NB4 (cell line): ENCODE results near the gene GABBR1.

Experiments
- DNase-seq: peaks from one replicate; pipeline ENCODE4 v3.0.0; 2010; ENCODE audit warnings: low read depth
- H3K4me3 ChIP-seq: one replicate; pipeline ENCODE4 v1.5.1; 2011; ENCODE audit warnings: mild to moderate bottlenecking, low read depth, low read length, moderate library complexity
- MYC ChIP-seq: IDR thresholded peaks from 2 replicates; pipeline ENCODE4 v1.6.1; 2011; ENCODE audit warnings: low read depth, low read length
- POLR2A ChIP-seq: IDR thresholded peaks from 2 replicates; pipeline ENCODE4 v1.6.1; 2011; ENCODE audit warnings: mild to moderate bottlenecking; ENCODE audit not compliant: insufficient read length; ENCODE audit errors: extremely low read depth
- TF ChIP-seq, protein P1 (sequence below): IDR thresholded peaks from 2 replicates; pipeline ENCODE4 v1.6.1; 2011; ENCODE audit warnings: low read depth, low read length
- TF ChIP-seq, protein P2 (sequence below): IDR thresholded peaks from one replicate; pipeline ENCODE4 v1.5.1; 2012; ENCODE audit warnings: low read depth, low read length

GABBR1 gene

DNA sequence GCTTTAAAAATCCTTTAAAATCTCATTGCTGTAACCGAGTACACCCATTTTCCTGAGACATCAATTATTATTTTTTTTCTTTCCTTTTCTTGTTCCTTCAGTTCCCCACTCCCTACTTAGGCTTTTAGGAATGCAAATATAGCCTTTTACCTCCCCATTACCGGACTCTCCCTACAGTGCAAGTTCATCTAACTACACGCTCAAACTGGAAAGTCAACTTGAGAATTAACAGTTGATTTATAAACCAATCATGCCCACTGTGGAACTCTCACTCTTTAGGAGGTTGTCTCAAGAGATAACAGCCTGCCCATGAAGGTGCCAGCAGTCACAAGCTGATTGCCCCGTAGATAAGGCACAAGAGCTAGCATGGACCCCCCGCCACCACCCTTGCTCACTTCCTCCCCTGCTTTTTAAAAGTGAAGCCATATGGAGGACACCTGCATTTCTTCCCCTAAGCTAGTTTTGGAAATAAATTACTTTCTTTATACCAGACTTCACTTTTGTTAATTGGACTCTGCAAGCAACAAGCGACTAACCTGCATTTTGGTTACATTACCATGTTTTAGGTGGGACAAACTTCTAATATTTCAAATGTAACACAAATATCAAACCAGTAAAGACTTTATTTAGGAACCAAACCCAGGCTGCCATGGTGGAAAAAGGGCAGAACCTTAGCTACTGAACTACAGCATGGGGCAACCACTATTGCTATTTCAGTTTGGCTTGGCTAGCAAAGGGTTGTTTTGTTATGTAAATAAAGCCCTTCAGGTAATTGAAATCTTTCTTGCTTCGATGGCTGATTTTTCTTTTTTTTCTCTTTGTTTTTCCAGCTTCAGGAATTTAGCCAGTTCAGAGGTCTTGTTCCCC, 108.3 kb downstream of the GABBR1 start:
- TF ChIP-seq, protein P1, sequence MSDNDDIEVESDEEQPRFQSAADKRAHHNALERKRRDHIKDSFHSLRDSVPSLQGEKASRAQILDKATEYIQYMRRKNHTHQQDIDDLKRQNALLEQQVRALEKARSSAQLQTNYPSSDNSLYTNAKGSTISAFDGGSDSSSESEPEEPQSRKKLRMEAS, result no peak
- TF ChIP-seq, protein P2, sequence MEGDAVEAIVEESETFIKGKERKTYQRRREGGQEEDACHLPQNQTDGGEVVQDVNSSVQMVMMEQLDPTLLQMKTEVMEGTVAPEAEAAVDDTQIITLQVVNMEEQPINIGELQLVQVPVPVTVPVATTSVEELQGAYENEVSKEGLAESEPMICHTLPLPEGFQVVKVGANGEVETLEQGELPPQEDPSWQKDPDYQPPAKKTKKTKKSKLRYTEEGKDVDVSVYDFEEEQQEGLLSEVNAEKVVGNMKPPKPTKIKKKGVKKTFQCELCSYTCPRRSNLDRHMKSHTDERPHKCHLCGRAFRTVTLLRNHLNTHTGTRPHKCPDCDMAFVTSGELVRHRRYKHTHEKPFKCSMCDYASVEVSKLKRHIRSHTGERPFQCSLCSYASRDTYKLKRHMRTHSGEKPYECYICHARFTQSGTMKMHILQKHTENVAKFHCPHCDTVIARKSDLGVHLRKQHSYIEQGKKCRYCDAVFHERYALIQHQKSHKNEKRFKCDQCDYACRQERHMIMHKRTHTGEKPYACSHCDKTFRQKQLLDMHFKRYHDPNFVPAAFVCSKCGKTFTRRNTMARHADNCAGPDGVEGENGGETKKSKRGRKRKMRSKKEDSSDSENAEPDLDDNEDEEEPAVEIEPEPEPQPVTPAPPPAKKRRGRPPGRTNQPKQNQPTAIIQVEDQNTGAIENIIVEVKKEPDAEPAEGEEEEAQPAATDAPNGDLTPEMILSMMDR, result no peak
- no peak for TF ChIP-seq MYC
- TF ChIP-seq POLR2A, result no peak
- no peak overlapping the region for H3K4me3 ChIP-seq
- no peak for DNase-seq

GRCh38 chr6:29524044-29524443, 108.9 kb downstream of the GABBR1 start:
- TF ChIP-seq MYC, result no peak
- TF ChIP-seq, protein P2, result no peak
- TF ChIP-seq, protein P1, result no peak
- TF ChIP-seq POLR2A, result no peak
- no peak for DNase-seq
- H3K4me3 ChIP-seq, result no peak overlapping the region

GRCh38 chr6:29522227-29522626, 110.8 kb downstream of the GABBR1 start:
- DNase-seq, result no peak
- no peak for TF ChIP-seq MYC
- TF ChIP-seq, protein P2, result no peak
- TF ChIP-seq, protein P1, result no peak
- TF ChIP-seq POLR2A, result no peak

GRCh38 chr6:29521006-29521680, 111.8 kb downstream of the GABBR1 start:
- DNase-seq, result no peak
- TF ChIP-seq, protein P1, result no peak
- TF ChIP-seq, protein P2, result no peak
- TF ChIP-seq POLR2A, result no peak
- no peak overlapping the region for H3K4me3 ChIP-seq

More at GRCh38 chr6:29522227-29522626, 110.8 kb downstream of the GABBR1 start:
- H3K4me3 ChIP-seq, result no peak overlapping the region

GRCh38 chr6:29520232-29520631, 112.8 kb downstream of the GABBR1 start:
- TF ChIP-seq POLR2A, result no peak
- TF ChIP-seq, protein P2, result no peak
- no peak for TF ChIP-seq MYC
- TF ChIP-seq, protein P1, result no peak
- no peak overlapping the region for H3K4me3 ChIP-seq
- DNase-seq, result no peak
